H7 (cell line): ENCODE data around the gene TENM3. TPM values are rescaled to one million over a fixed set of nuclear protein-coding genes. Genes with fewer than 3 reads are reported as not detected.
A peak's percentile ranks its signal among the peaks of the same experiment; 100 is the strongest.

Experiments
- DNase-seq: peaks from one replicate; pipeline ENCODE4 v3.0.0; 2012
- H3K27me3 ChIP-seq: 2 replicates; pipeline ENCODE4 v1.6.0; 2011; ENCODE audit warnings: mild to moderate bottlenecking, low read length; ENCODE audit not compliant: control insufficient read depth, insufficient read depth
- H3K36me3 ChIP-seq: replicated peaks from 2 replicates; pipeline ENCODE4 v1.5.1; 2011; ENCODE audit warnings: low read length; ENCODE audit not compliant: control insufficient read depth, insufficient read depth
- H3K4me3 ChIP-seq: 2 replicates; pipeline ENCODE4 v1.5.1; 2011; ENCODE audit warnings: low read depth, mild to moderate bottlenecking, control low read depth, low read length, moderate library complexity; ENCODE audit not compliant: insufficient read depth
- total RNA-seq: library from RNA; depleted of rRNA; stranded (reverse); fragments of >200 nt; shearing (Covaris generic); gene quantifications from 2 replicates; pipeline ENCODE4 v1.2.3, GENCODE V29; 2014

The TENM3 gene
- total RNA-seq, 1 experiment from 2014 or later: 67.1 TPM

GRCh38 chr4:182255441-182256190 is 12.4 kb downstream of the TENM3 start:
- no peak overlapping the region for H3K4me3 ChIP-seq
- H3K36me3 ChIP-seq: no peaks in the 10 kb centered on the region
- DNase-seq: no peak
- H3K27me3 ChIP-seq: no peaks in the 10 kb centered on the region

DNA sequence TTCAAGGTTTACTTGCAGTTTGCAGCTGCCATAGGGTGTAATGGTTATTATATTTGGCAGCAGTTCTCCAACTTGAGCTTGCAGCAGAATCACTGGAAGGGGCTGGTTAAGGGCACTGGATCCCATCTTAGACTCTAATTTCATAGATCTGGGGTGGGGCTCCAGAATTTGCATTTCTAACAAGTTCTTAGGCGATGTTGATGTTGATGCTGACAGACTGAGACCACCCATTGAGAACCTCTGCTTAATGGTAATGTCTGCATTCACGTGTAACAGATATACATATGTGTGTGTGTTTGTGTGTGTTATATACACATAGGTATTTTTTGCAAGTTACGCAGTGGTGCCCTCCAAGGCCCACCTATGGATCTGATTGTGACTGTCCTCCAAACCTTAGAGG is 13.8 kb downstream of the TENM3 start:
- DNase-seq: no peak
- Histone ChIP-seq H3K27me3 (no peaks in the 10 kb centered on the region), H3K4me3 (no peak overlapping the region), H3K36me3 (no peaks in the 10 kb centered on the region)

GRCh38 chr4:182257503-182257902 is 14.3 kb downstream of the TENM3 start:
- DNase-seq: peak; percentile 49
- Histone ChIP-seq H3K36me3 (no peaks in the 10 kb centered on the region), H3K27me3 (no peaks in the 10 kb centered on the region), H3K4me3 (no peak overlapping the region)

GRCh38 chr4:182258441-182259000 is 15.3 kb downstream of the TENM3 start:
- peak; percentile 29 for DNase-seq
- Histone ChIP-seq H3K4me3 (no peak overlapping the region), H3K27me3 (no peaks in the 10 kb centered on the region), H3K36me3 (no peaks in the 10 kb centered on the region)

GRCh38 chr4:182261651-182262223 is 18.5 kb downstream of the TENM3 start:
- Histone ChIP-seq H3K27me3 (no peaks in the 10 kb centered on the region), H3K36me3 (no peaks in the 10 kb centered on the region), H3K4me3 (no peak overlapping the region)
- no peak for DNase-seq

- H3K4me3 ChIP-seq: no peak overlapping the region
- no peak for DNase-seq
- no peaks in the 10 kb centered on the region for H3K36me3 ChIP-seq
- H3K27me3 ChIP-seq: no peaks in the 10 kb centered on the region
Observed at GRCh38 chr4:182263562-182263961, 20.4 kb downstream of the TENM3 start.

DNA sequence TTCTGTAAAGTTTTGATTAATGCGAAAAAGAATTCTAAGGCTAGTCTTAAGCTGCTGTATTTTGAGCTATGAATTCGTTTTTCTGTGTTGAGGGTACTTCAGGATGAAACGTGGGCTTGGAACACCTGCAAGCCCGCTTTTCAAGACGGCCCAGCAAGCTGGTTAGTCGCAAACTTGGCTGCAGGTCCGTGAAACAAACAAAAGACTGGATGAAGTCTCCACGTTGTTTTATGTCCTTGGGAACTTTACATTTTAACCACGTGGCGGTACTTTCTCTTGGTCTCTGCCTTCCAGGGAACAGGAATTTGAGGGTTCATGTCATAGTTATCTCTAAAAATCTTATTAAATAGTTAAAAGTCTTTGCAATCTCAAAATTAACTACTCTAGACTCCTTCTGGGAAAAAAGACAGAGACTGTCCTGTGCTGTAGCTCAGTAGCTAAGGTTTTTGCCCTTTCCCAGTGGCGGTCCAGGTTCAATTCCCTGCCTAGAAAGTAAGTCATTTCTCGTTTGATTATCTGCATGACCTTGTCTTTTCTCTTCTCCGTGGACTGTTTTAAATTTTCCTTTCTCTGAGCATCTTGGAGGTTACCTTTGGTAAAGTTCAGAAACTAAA is 21.0 kb downstream of the TENM3 start:
- H3K4me3 ChIP-seq: no peak overlapping the region
- DNase-seq: no peak

GRCh38 chr4:182265881-182266280 is 22.7 kb downstream of the TENM3 start:
- Histone ChIP-seq H3K27me3 (no peaks in the 10 kb centered on the region), H3K36me3 (no peaks in the 10 kb centered on the region), H3K4me3 (no peak overlapping the region)
- no peak for DNase-seq

More for the DNA sequence above, 21.0 kb downstream of the TENM3 start:
- no peaks in the 10 kb centered on the region for H3K27me3 ChIP-seq
- H3K36me3 ChIP-seq: no peaks in the 10 kb centered on the region

- no peaks in the 10 kb centered on the region for H3K36me3 ChIP-seq
Observed at GRCh38 chr4:182267048-182267447, 23.8 kb downstream of the TENM3 start.

GRCh38 chr4:182268966-182269365 is 25.8 kb downstream of the TENM3 start:
- DNase-seq: no peak
- Histone ChIP-seq H3K27me3 (no peaks in the 10 kb centered on the region), H3K4me3 (no peak overlapping the region), H3K36me3 (no peaks in the 10 kb centered on the region)

More at GRCh38 chr4:182267048-182267447, 23.8 kb downstream of the TENM3 start:
- Histone ChIP-seq H3K27me3 (no peaks in the 10 kb centered on the region), H3K4me3 (no peak overlapping the region)
- DNase-seq: no peak

GRCh38 chr4:182271731-182272130 is 28.5 kb downstream of the TENM3 start:
- Histone ChIP-seq H3K4me3 (no peak overlapping the region), H3K27me3 (no peaks in the 10 kb centered on the region), H3K36me3 (no peaks in the 10 kb centered on the region)
- DNase-seq: no peak

GRCh38 chr4:182272151-182272550 is 28.9 kb downstream of the TENM3 start:
- no peaks in the 10 kb centered on the region for H3K36me3 ChIP-seq
- DNase-seq: no peak
- no peak overlapping the region for H3K4me3 ChIP-seq
- no peaks in the 10 kb centered on the region for H3K27me3 ChIP-seq

- Histone ChIP-seq H3K4me3 (no peak overlapping the region), H3K36me3 (no peaks in the 10 kb centered on the region), H3K27me3 (no peaks in the 10 kb centered on the region)
- no peak for DNase-seq
Observed at GRCh38 chr4:182273191-182273935, 30.2 kb downstream of the TENM3 start.
